Measurements from ENCODE around the gene DPM2. TPM values are rescaled to one million over a fixed set of nuclear protein-coding genes. Genes with fewer than 3 reads are reported as not detected.
A peak's percentile ranks its signal among the peaks of the same experiment; 100 is the strongest.

Gene DPM2
- total and polyA plus RNA-seq, 2 of the 4 experiments (the other 2 are of a cell fraction) = 10.8 to 60.6 TPM

DNA sequence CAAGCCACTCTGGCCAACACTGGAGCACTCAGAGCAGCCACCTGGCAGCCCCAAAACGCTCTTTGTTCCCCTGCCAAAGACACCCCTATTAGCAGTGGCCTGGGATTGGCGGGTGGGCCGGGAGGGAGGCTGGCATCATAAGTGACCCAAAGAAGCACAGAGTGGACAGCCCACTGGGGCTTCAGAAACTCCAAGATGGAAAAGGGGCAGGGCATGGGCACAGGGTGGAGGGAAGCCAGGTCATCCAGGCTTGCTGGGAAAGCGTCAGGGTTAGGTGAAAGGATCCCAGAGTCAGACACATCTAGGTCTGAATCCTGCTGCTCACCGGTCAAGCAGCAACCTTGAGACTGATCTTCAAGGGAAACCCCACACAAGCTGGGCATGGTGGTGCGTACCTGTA lies 28.3 kb upstream of the DPM2 start:
- Histone ChIP-seq H3K9ac (ENCODE audit: low read depth, low read length) (peak overlapping the region; percentile 74), H3K9me1 (ENCODE audit: insufficient read depth, low read length) (peaks cover 37% of the 10 kb centered on the region), H3K9me3 (ENCODE audit: control insufficient read depth, insufficient read depth, low read length) (no peaks in the 10 kb centered on the region), H4K8ac (ENCODE audit: low read depth in 2 of 2, low read length in 2 of 2) (peak overlapping the region; percentile 93 to 99), H4K20me1 (ENCODE audit: insufficient read depth, low read length) (peaks cover 9% of the 10 kb centered on the region), H3K79me1 (ENCODE audit: low read depth in 1 of 2, low read length in 2 of 2) (peaks cover 53 to 90% of the 10 kb centered on the region in 2 experiments), H3K4ac (ENCODE audit: low read depth, low read length) (peak overlapping the region; percentile 99), H3K27ac (ENCODE audit: insufficient read depth, low read length) (peak overlapping the region; percentile 92), H3K4me2 (ENCODE audit: low read depth, low read length) (peak overlapping the region; percentile 37), H4K5ac (ENCODE audit: low read depth, low read length) (peak overlapping the region; percentile 93), H4K91ac (ENCODE audit: insufficient read depth, low read depth, low read length) (peak overlapping the region; percentile 98), H3K36me3 (ENCODE audit: control insufficient read depth, insufficient read depth, low read length) (no peaks in the 10 kb centered on the region), H2BK5ac (ENCODE audit: low read depth, low read length, poor library complexity, severe bottlenecking) (peak overlapping the region; percentile 93), H3K4me3 (ENCODE audit: insufficient read depth, low read depth, low read length) (no peak overlapping the region), H3K27me3 (ENCODE audit: control insufficient read depth, insufficient read depth, low read length) (no peaks in the 10 kb centered on the region), H2BK20ac (ENCODE audit: low read depth, low read length) (peak overlapping the region; percentile 95), H2AFZ (replicated peaks; ENCODE audit: low read length, poor library complexity) (peak overlapping the region; percentile 71), H3K14ac (replicated peaks; ENCODE audit: low read depth, low read length) (peak overlapping the region; percentile 97), H2AK5ac (ENCODE audit: low read depth, low read length) (peak overlapping the region; percentile 98), H3K4me1 (ENCODE audit: control insufficient read depth, insufficient read depth, low read length) (peaks cover 55% of the 10 kb centered on the region), H2BK15ac (ENCODE audit: low read depth, low read length) (peak overlapping the region; percentile 94; the same call in 2 of the 3 replicates), H3K18ac (ENCODE audit: low read depth, low read length) (peak overlapping the region; percentile 91), H3K23ac (ENCODE audit: low read depth, low read length) (peak overlapping the region; percentile 98), H2AK9ac (replicated peaks; ENCODE audit: low read depth, low read length, poor library complexity) (peak overlapping the region; percentile 99), H3K56ac (ENCODE audit: extremely low read depth, insufficient read depth, low read length) (peak overlapping the region; percentile 64; the same call in 1 of the 2 replicates), H2BK120ac (ENCODE audit: low read depth, low read length) (peak overlapping the region; percentile 97)
- ChIA-PET POLR2A (ENCODE audit: unreplicated experiment) (no interaction called here), CTCF (interaction anchor here (1.4 kb wide), 1 partner anchor 12 kb away, joined by 3 read pairs; no protein-coding TSS in a partner anchor)
- TF ChIP-seq BHLHE40 (IDR thresholded peaks at IDR 0.05; ENCODE audit: low read depth, low read length) (no peak), RAD21 (IDR thresholded peaks at IDR 0.05; ENCODE audit: low read length) (no peak), FOS (IDR thresholded peaks at IDR 0.05; ENCODE audit: low read depth, low read length) (no peak), RCOR1 (IDR thresholded peaks at IDR 0.05; ENCODE audit: insufficient replicate concordance, low read length) (no peak), NFE2L2 (IDR thresholded peaks at IDR 0.05; ENCODE audit: low read depth, low read length) (no peak), RFX5 (IDR thresholded peaks at IDR 0.05; ENCODE audit: low read depth, low read length) (no peak), MAZ (IDR thresholded peaks at IDR 0.05; ENCODE audit: borderline replicate concordance, low read depth, low read length) (no peak), POLR2A (IDR thresholded peaks at IDR 0.05; ENCODE audit: low read depth, low read length) (no peak), CHD1 (IDR thresholded peaks at IDR 0.05; ENCODE audit: low read depth, low read length) (no peak), MAFK (IDR thresholded peaks at IDR 0.05; ENCODE audit: low read depth, low read length) (no peak), CEBPB (IDR thresholded peaks at IDR 0.05; ENCODE audit: low read depth, low read length) (no peak), SMC3 (IDR thresholded peaks at IDR 0.05; ENCODE audit: low read depth, low read length) (no peak)
- TF ChIP-seq, protein P1, sequence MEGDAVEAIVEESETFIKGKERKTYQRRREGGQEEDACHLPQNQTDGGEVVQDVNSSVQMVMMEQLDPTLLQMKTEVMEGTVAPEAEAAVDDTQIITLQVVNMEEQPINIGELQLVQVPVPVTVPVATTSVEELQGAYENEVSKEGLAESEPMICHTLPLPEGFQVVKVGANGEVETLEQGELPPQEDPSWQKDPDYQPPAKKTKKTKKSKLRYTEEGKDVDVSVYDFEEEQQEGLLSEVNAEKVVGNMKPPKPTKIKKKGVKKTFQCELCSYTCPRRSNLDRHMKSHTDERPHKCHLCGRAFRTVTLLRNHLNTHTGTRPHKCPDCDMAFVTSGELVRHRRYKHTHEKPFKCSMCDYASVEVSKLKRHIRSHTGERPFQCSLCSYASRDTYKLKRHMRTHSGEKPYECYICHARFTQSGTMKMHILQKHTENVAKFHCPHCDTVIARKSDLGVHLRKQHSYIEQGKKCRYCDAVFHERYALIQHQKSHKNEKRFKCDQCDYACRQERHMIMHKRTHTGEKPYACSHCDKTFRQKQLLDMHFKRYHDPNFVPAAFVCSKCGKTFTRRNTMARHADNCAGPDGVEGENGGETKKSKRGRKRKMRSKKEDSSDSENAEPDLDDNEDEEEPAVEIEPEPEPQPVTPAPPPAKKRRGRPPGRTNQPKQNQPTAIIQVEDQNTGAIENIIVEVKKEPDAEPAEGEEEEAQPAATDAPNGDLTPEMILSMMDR (conservative IDR thresholded peaks at IDR 0.05; ENCODE audit: low read depth, low read length) = no peak
- TF ChIP-seq, protein P2, sequence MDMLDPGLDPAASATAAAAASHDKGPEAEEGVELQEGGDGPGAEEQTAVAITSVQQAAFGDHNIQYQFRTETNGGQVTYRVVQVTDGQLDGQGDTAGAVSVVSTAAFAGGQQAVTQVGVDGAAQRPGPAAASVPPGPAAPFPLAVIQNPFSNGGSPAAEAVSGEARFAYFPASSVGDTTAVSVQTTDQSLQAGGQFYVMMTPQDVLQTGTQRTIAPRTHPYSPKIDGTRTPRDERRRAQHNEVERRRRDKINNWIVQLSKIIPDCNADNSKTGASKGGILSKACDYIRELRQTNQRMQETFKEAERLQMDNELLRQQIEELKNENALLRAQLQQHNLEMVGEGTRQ (IDR thresholded peaks at IDR 0.05; ENCODE audit: low read depth, low read length) = no peak
- TF ChIP-seq, protein P3, sequence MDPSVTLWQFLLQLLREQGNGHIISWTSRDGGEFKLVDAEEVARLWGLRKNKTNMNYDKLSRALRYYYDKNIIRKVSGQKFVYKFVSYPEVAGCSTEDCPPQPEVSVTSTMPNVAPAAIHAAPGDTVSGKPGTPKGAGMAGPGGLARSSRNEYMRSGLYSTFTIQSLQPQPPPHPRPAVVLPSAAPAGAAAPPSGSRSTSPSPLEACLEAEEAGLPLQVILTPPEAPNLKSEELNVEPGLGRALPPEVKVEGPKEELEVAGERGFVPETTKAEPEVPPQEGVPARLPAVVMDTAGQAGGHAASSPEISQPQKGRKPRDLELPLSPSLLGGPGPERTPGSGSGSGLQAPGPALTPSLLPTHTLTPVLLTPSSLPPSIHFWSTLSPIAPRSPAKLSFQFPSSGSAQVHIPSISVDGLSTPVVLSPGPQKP (IDR thresholded peaks at IDR 0.05; ENCODE audit: borderline replicate concordance, low read depth, low read length) = no peak
- in situ Hi-C loops (cut with MboI; ENCODE audit: low sequenced_read_pairs) = no loop called here
- dilution Hi-C loops (cut with HindIII; ENCODE audit: low sequenced_read_pairs, unreplicated experiment) = no loop called here
- intact Hi-C loops (cut with micrococcal nuclease) = loop anchor here (1.0 to 5.0 kb wide), 2 partner anchors 116 to 133 kb away; no protein-coding TSS in a partner anchor
- no peak for DNase-seq
- no TSS peak for BruUV-seq (replicated peaks)
- ATAC-seq (ENCODE audit: low read depth) = peak; percentile 9
- 40% methylated on average over 5 of the region's 6 CpGs; no CpG with 5 or more reads in 1 of the 2 experiments for WGBS, 2 experiments (ENCODE audit: extremely low coverage in 2 of 2, insufficient read length in 1 of 2)

Measured in IMR-90 (cell line).